HG03378 (cell line): ENCODE measurements around the gene PPP1R9A.
"Not testable (repeated sequence)": the region's sequence is repeated elsewhere in the genome, so short reads cannot be mapped to it uniquely, and the experiment has no call there.

Experiments used
- ATAC-seq: cut with Tn5 transposase; IDR thresholded peaks from one replicate; pipeline ENCODE4 v1.9.1; 2021; ENCODE audit warnings: mild to moderate bottlenecking, moderate library complexity; ENCODE audit not compliant: unreplicated experiment

Gene PPP1R9A

GRCh38 chr7:94972296-94972695 is 64.9 kb downstream of the PPP1R9A start:
- no peak for ATAC-seq

- ATAC-seq, result no peak
Observed at GRCh38 chr7:94973844-94974243, 66.5 kb downstream of the PPP1R9A start.

GRCh38 chr7:94974423-94974822 is 67.0 kb downstream of the PPP1R9A start:
- ATAC-seq, result no peak

- ATAC-seq, result no peak
Observed at GRCh38 chr7:94975336-94975735, 67.9 kb downstream of the PPP1R9A start.

GRCh38 chr7:94980418-94981142 is 73.2 kb downstream of the PPP1R9A start:
- ATAC-seq, result no peak

GRCh38 chr7:94995921-94996320 is 88.5 kb downstream of the PPP1R9A start:
- ATAC-seq, result no peak

- no peak for ATAC-seq
Observed at GRCh38 chr7:94996369-94996768, 89.0 kb downstream of the PPP1R9A start.

- ATAC-seq, result no peak
Observed at GRCh38 chr7:94997547-94997946, 90.2 kb downstream of the PPP1R9A start.

- ATAC-seq, result no peak
Observed at GRCh38 chr7:94998266-94999068, 91.1 kb downstream of the PPP1R9A start.

GRCh38 chr7:94999069-94999351 is 91.6 kb downstream of the PPP1R9A start:
- ATAC-seq, result no peak

- ATAC-seq, result not testable (repeated sequence)
Observed at GRCh38 chr7:94999601-95000000, 92.2 kb downstream of the PPP1R9A start.

GRCh38 chr7:95001258-95001657 is 93.9 kb downstream of the PPP1R9A start:
- no peak for ATAC-seq

GRCh38 chr7:95001815-95002561 is 94.6 kb downstream of the PPP1R9A start:
- ATAC-seq, result no peak

- ATAC-seq, result no peak
Observed at GRCh38 chr7:95002775-95003174, 95.4 kb downstream of the PPP1R9A start.

- ATAC-seq, result no peak
Observed at GRCh38 chr7:95004618-95005247, 97.3 kb downstream of the PPP1R9A start.

GRCh38 chr7:95006010-95006409 is 98.6 kb downstream of the PPP1R9A start:
- no peak for ATAC-seq

- not testable (repeated sequence) for ATAC-seq
Observed at GRCh38 chr7:95008773-95009172, 101.4 kb downstream of the PPP1R9A start.

GRCh38 chr7:95011146-95011928 is 103.9 kb downstream of the PPP1R9A start:
- no peak for ATAC-seq

- ATAC-seq, result no peak
Observed at GRCh38 chr7:95011995-95012394, 104.6 kb downstream of the PPP1R9A start.

GRCh38 chr7:95018021-95018420 is 110.6 kb downstream of the PPP1R9A start:
- no peak for ATAC-seq

- ATAC-seq, result no peak
Observed at GRCh38 chr7:95026018-95026417, 118.6 kb downstream of the PPP1R9A start.
